Measurements from ENCODE around the gene AEBP1.

AEBP1 gene

DNA sequence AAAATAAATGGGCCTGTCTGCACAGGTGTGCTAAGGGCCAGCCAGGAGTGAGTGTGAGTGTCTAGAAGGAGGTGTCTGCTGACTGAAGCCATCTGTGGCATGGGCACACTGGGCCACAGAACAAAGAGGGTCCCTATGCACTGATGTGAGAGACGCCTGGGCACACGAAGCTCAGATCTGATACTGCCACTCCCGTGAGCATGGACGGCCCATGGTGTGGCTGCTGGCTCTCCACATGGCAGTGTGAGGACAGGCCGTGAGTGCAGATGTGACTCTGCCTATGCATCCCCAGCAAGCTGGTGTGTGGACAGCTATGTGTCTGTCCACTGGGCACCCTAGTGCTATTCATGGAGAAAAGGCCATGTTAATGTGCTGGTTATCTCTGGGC, 49.8 kb downstream of the AEBP1 start:
- Mint-ChIP-seq H3K4me3 (no peak overlapping the region), H3K36me3 (ENCODE audit: low read depth) (no peaks in the 10 kb centered on the region), H3K27ac (no peak overlapping the region), H3K27me3 (ENCODE audit: low read depth, poor library complexity) (peaks cover 17% of the 10 kb centered on the region), H3K9me3 (no peaks in the 10 kb centered on the region), H3K4me1 (peaks cover 37% of the 10 kb centered on the region)
- TF ChIP-seq, protein P1, sequence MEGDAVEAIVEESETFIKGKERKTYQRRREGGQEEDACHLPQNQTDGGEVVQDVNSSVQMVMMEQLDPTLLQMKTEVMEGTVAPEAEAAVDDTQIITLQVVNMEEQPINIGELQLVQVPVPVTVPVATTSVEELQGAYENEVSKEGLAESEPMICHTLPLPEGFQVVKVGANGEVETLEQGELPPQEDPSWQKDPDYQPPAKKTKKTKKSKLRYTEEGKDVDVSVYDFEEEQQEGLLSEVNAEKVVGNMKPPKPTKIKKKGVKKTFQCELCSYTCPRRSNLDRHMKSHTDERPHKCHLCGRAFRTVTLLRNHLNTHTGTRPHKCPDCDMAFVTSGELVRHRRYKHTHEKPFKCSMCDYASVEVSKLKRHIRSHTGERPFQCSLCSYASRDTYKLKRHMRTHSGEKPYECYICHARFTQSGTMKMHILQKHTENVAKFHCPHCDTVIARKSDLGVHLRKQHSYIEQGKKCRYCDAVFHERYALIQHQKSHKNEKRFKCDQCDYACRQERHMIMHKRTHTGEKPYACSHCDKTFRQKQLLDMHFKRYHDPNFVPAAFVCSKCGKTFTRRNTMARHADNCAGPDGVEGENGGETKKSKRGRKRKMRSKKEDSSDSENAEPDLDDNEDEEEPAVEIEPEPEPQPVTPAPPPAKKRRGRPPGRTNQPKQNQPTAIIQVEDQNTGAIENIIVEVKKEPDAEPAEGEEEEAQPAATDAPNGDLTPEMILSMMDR (IDR thresholded peaks at IDR 0.05), result no peak
- no peak for DNase-seq

DNA sequence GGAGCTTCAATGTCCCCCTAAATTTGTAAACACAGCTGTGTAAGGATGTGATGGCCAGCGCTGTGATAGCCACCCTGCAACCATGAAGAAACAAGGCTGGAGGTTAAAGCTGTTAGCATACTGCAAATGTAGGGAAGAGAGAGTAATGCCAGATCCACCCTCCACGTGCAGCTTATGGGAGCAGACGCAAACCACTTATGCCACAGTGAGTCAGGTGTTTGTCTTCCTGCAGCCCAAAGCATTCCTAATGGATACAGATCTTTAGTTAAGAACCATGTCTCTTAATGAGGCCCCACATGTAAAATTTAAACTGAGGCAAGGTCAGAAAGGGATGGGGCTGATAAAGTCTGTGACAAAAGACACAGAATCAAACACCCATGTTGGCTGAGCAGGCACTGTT, 50.6 kb downstream of the AEBP1 start:
- Mint-ChIP-seq H3K9me3 (no peaks in the 10 kb centered on the region), H3K4me3 (no peak overlapping the region), H3K36me3 (ENCODE audit: low read depth) (no peaks in the 10 kb centered on the region), H3K27ac (no peak overlapping the region), H3K4me1 (peaks cover 37% of the 10 kb centered on the region), H3K27me3 (ENCODE audit: low read depth, poor library complexity) (peaks cover 15% of the 10 kb centered on the region)
- DNase-seq, result no peak
- TF ChIP-seq, protein P1 (IDR thresholded peaks at IDR 0.05), result no peak

- no peak overlapping the region for H3K4me3 Mint-ChIP-seq
- DNase-seq, result no peak
- no peak overlapping the region for H3K27ac Mint-ChIP-seq
Observed at GRCh38 chr7:44155191-44156185, 51.3 kb downstream of the AEBP1 start.

GRCh38 chr7:44156453-44157010, 52.4 kb downstream of the AEBP1 start:
- Mint-ChIP-seq H3K27ac (no peak overlapping the region), H3K27me3 (ENCODE audit: low read depth, poor library complexity) (peaks cover 12% of the 10 kb centered on the region), H3K36me3 (ENCODE audit: low read depth) (no peaks in the 10 kb centered on the region), H3K4me3 (no peak overlapping the region), H3K9me3 (no peaks in the 10 kb centered on the region), H3K4me1 (peaks cover 21% of the 10 kb centered on the region)
- TF ChIP-seq, protein P1 (IDR thresholded peaks at IDR 0.05), result no peak
- no peak for DNase-seq

More at GRCh38 chr7:44155191-44156185, 51.3 kb downstream of the AEBP1 start:
- Mint-ChIP-seq H3K4me1 (peaks cover 32% of the 10 kb centered on the region), H3K9me3 (no peaks in the 10 kb centered on the region), H3K27me3 (ENCODE audit: low read depth, poor library complexity) (peaks cover 15% of the 10 kb centered on the region), H3K36me3 (ENCODE audit: low read depth) (no peaks in the 10 kb centered on the region)
- TF ChIP-seq, protein P1 (IDR thresholded peaks at IDR 0.05), result no peak

GRCh38 chr7:44157116-44158080, 53.3 kb downstream of the AEBP1 start:
- Mint-ChIP-seq H3K4me1 (peaks cover 16% of the 10 kb centered on the region), H3K27ac (peak overlapping the region; percentile 86), H3K9me3 (no peaks in the 10 kb centered on the region), H3K27me3 (ENCODE audit: low read depth, poor library complexity) (peaks cover 12% of the 10 kb centered on the region), H3K4me3 (no peak overlapping the region), H3K36me3 (ENCODE audit: low read depth) (no peaks in the 10 kb centered on the region)
- TF ChIP-seq, protein P1 (IDR thresholded peaks at IDR 0.05), result no peak
- no peak for DNase-seq

All from nephron progenitor cell (in vitro differentiated cells).